Ramos (cell line): Measurements from ENCODE around the gene TEDC2.
"Not testable (repeated sequence)": the region's sequence is repeated elsewhere in the genome, so short reads cannot be mapped to it uniquely, and the experiment has no call there.

ENCODE experiments used
- in situ Hi-C: fragments of 300-500 bp; cut with MboI; formaldehyde crosslinking; loops from one replicate; pipeline ENCODE4 v1.14.3; 2022; ENCODE audit warnings: low sequenced_read_pairs; ENCODE audit not compliant: unreplicated experiment

TEDC2 gene, protein sequence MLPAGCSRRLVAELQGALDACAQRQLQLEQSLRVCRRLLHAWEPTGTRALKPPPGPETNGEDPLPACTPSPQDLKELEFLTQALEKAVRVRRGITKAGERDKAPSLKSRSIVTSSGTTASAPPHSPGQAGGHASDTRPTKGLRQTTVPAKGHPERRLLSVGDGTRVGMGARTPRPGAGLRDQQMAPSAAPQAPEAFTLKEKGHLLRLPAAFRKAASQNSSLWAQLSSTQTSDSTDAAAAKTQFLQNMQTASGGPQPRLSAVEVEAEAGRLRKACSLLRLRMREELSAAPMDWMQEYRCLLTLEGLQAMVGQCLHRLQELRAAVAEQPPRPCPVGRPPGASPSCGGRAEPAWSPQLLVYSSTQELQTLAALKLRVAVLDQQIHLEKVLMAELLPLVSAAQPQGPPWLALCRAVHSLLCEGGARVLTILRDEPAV

GRCh38 chr16:2459647-2460390 lies at the start of gene TEDC2:
Gene TEDC2 (plus strand): TSS chr16:2460109. CDS start chr16:2460145, 36 bp downstream.
- in situ Hi-C loops: no loop called here

DNA sequence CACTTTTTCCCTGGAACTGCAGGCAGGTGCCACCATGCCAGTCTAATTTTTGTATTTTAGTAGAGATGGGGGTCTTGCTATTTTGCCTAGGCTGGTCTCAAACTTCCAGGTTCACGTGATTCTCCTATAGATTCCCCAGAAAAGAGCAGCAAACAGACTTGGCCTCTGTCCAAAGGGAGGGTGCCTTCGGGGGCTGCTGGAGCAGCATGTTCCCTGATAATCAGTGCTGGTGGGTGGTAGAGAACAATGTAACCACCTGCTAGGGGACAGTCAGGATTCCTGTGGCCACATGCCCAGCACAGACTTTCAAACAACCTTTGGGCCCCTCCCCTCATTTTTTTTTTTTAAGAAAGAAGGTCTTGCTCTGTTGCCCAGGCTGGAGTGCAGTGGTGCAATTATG lies 44.8 kb upstream of the TEDC2 start:
- in situ Hi-C loops: no loop called here

GRCh38 chr16:2420035-2420434 lies 39.9 kb upstream of the TEDC2 start:
- in situ Hi-C loops: no loop called here

DNA sequence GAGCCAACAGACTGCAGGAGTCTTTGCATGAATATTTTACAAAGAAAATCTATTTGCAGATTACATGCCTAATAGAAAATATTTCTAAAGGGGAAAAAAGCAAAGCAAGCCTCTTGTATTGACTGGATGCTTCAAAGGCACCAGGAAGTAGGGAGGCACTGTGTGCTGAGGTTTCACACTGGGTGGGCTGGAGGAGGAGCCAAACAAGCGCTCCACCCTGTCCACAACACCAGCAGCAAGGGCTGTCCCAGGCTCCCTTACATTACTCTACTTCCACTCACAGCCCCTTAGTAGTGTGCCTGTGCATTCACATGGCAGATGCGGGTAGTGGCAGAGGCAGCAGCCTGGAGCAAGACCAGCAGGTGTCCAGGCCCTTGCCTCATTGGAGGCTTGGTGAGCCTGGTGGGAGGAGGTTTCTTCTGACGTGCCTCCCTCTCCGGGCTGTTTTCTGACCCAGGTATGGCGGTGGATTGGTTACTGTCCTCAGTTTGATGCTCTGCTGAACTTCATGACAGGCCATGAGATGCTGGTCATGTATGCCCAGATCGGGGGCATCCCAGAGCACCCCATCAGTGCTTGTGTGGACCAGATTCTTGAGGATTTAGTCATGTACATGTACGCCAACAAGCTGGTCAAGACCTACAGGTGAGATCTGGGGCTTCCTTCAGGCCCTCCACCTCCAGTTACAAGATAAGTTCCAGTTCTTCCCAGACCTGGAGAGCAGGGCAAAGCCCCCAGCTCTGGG lies 37.6 kb upstream of the TEDC2 start:
- in situ Hi-C loops: no loop called here

- in situ Hi-C loops: no loop called here
These were observed 35.6 kb upstream of the TEDC2 start for GRCh38 chr16:2424061-2425007.

GRCh38 chr16:2425008-2425518 lies 34.8 kb upstream of the TEDC2 start:
- in situ Hi-C loops: no loop called here

DNA sequence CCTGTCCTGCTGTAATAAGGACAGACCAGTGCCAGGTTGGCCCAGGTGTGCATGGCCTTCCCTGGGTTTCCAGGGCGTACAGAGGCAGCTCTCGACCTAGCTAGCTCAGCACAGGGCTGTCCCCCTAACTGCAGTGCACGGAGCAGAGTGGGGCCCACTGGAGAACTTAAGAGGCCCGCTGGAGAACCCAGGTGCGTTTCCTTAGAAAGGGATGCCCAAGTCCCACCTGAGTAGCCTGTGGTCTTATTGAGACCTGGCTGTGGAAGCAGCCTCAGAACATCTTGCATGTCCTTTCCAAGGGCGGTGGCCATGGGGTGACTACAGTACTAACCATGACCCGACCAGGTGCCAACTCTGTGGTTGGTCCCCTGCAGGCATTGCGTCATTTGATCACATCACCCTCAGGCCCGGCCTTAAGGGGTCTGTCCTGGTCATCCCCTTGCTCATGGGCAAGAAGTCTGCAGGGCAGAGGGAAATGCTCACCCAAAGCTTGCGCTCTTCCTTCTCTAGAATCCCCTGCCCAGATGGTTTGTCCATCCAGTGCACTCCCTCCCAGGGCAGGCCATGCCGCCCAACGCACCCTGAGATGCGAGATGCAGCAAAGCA lies 34.0 kb upstream of the TEDC2 start:
- in situ Hi-C loops: no loop called here

GRCh38 chr16:2426941-2427361 lies 33.0 kb upstream of the TEDC2 start:
- in situ Hi-C loops: no loop called here

DNA sequence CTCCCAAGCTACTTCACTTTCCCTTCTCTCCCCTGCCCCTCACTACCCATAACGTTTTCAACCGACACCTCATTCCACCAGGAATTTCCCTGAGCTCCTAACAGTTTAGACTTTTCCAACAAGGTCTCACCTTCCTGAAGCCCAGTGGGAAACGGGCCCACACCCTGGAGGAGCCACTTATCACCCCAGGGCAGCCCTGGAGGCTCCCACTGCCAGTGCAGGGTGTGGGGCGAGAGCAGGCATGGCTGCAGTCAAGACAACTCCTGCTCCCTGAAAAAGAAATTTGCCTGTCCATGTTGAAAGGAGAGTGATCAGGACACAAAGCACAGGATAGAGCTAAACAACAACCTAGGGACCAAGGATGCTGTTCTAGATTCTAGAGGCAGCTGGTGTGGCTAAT lies 32.4 kb upstream of the TEDC2 start:
- in situ Hi-C loops: no loop called here

GRCh38 chr16:2428051-2428783 lies 31.7 kb upstream of the TEDC2 start:
- in situ Hi-C loops: no loop called here

DNA sequence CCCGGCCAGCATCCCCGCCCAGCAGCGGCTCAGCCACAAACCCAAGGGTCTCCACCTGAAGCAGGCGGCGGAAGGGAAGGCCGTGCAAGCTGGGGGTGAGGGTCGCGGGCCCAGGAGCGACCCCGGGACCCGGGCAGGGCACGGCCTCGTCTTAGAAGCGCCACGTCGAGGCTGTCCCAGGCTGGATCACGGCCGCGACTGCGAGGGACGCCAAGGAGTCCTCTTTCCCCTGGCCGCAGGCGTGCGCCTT lies 31.2 kb upstream of the TEDC2 start:
- in situ Hi-C loops: no loop called here

- in situ Hi-C loops: no loop called here
These were observed 30.7 kb upstream of the TEDC2 start, which contains the start of gene CCNF for GRCh38 chr16:2429034-2429770. Gene CCNF (plus strand): TSS chr16:2429447. CDS start chr16:2429482, 35 bp downstream.

- in situ Hi-C loops: no loop called here
These were observed 29.9 kb upstream of the TEDC2 start for GRCh38 chr16:2429771-2430663.

- in situ Hi-C loops: no loop called here
These were observed 27.6 kb upstream of the TEDC2 start for GRCh38 chr16:2432286-2432685.

- in situ Hi-C loops: no loop called here
These were observed 27.0 kb upstream of the TEDC2 start for GRCh38 chr16:2432801-2433505.

GRCh38 chr16:2435236-2435635 lies 24.7 kb upstream of the TEDC2 start:
- in situ Hi-C loops: not testable (repeated sequence)
